Subcutaneous abdominal adipose tissue (tissue), 5 donors: ENCODE data around the gene NTRK3.

Source experiments
- H3K27ac ChIP-seq: one replicate; pipeline ENCODE4 v1.7.0; 2013; ENCODE audit warnings: low read depth, mild to moderate bottlenecking, inconsistent platforms, low read length, moderate library complexity
- H3K27me3 ChIP-seq, 5 donors: one replicate each; pipeline ENCODE4 v1.7.0; 2013; ENCODE audit warnings: low read length in 5 of 5, inconsistent platforms in 1 of 5; ENCODE audit not compliant: control insufficient read depth in 5 of 5, insufficient read depth in 4 of 5
- H3K36me3 ChIP-seq, 5 donors: one replicate each; pipeline ENCODE4 v1.7.0; 2013; ENCODE audit warnings: low read length in 5 of 5; ENCODE audit not compliant: control insufficient read depth in 5 of 5, insufficient read depth in 5 of 5
- H3K4me1 ChIP-seq, 5 donors: one replicate each; pipeline ENCODE4 v1.7.0; 2013; ENCODE audit warnings: low read length in 5 of 5, mild to moderate bottlenecking in 3 of 5, moderate library complexity in 1 of 5; ENCODE audit not compliant: control insufficient read depth in 5 of 5, insufficient read depth in 5 of 5
- H3K4me3 ChIP-seq, 5 donors: one replicate each; pipeline ENCODE4 v1.7.0; 2013; ENCODE audit warnings: low read length in 5 of 5, low read depth in 1 of 5
- H3K9ac ChIP-seq, 5 donors: one replicate each; pipeline ENCODE4 v1.7.0; 2013; ENCODE audit warnings: low read length in 5 of 5, mild to moderate bottlenecking in 4 of 5, moderate library complexity in 3 of 5
- H3K9me3 ChIP-seq, 5 donors: one replicate each; pipeline ENCODE4 v1.7.0; 2013; ENCODE audit warnings: low read length in 5 of 5; ENCODE audit not compliant: control insufficient read depth in 5 of 5
- donor health status: healthy.
- donor health status: healthy.
- donor health status: healthy.
- donor health status: healthy.
- donor health status: healthy.

Gene NTRK3

DNA sequence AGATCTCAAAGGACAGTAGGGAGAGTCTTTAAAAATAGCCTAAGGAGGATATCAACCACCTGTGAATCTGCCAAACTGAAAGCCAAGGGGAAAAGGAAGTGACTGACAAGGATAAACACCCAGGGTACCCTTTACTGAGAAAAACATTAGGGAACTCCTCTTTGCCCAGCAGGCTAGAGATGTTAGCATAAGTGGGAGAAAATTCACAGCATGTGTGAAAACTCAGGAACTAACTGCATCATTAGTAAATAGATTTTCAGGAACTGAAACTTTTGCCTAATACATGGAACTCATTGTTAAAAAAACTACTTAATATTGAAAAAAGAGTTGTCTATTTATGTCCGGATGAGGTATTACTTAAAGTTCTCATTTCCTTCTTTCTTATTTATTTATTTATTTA, 375.5 kb downstream of the NTRK3 start:
- Histone ChIP-seq H3K9ac (no peak overlapping the region), H3K4me1 (peaks cover 0 to 9% (median 0%) of the 10 kb centered on the region in 5 donors), H3K27ac (no peak overlapping the region), H3K9me3 (peaks cover 0 to 6% (median 0%) of the 10 kb centered on the region in 5 donors), H3K36me3 (no peaks in the 10 kb centered on the region), H3K4me3 (no peak overlapping the region), H3K27me3 (no peaks in the 10 kb centered on the region)

DNA sequence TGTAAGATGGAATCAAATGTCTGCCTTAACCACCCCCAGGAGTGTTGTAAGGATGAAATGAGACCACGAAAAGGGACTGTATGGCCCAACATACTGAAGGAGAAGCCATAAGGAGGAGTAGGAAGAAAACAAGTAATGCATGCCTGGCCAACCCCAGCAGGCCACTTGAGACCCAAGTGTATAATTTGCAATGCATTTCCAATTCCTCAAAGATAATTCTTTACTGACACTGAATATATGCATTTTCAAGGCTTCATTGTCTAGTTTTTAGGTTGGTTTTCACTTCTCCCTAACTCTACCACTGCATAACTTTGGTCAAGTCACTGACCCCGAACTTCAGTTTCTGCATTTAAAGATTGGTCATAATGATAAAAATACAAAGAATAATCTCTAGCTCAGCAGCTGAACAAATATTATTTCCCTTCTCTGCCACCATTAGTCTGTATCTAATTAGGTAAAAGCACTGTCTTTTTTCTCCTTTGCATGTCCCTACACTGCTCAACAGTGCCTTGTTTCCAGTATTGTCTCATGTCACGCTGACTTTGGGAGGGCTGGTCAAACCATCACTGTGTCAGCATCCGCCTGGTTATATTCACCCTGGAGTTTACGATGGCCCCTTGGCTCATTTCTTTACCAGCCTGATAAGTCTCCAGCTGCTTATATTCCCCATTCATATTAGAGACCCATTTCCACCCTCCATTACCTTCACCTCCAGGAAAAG, 378.6 kb downstream of the NTRK3 start:
- Histone ChIP-seq H3K9ac (no peak overlapping the region), H3K4me3 (no peak overlapping the region), H3K9me3 (no peaks in the 10 kb centered on the region), H3K36me3 (no peaks in the 10 kb centered on the region), H3K4me1 (peaks cover 2 to 37% (median 23%) of the 10 kb centered on the region in 5 donors), H3K27me3 (no peaks in the 10 kb centered on the region), H3K27ac (no peak overlapping the region)

GRCh38 chr15:87877114-87877810, 379.3 kb downstream of the NTRK3 start:
- Histone ChIP-seq H3K27ac (no peak overlapping the region), H3K36me3 (no peaks in the 10 kb centered on the region), H3K9me3 (no peaks in the 10 kb centered on the region), H3K4me3 (no peak overlapping the region), H3K27me3 (no peaks in the 10 kb centered on the region), H3K9ac (no peak overlapping the region), H3K4me1 (peaks cover 2 to 37% (median 23%) of the 10 kb centered on the region in 5 donors)

DNA sequence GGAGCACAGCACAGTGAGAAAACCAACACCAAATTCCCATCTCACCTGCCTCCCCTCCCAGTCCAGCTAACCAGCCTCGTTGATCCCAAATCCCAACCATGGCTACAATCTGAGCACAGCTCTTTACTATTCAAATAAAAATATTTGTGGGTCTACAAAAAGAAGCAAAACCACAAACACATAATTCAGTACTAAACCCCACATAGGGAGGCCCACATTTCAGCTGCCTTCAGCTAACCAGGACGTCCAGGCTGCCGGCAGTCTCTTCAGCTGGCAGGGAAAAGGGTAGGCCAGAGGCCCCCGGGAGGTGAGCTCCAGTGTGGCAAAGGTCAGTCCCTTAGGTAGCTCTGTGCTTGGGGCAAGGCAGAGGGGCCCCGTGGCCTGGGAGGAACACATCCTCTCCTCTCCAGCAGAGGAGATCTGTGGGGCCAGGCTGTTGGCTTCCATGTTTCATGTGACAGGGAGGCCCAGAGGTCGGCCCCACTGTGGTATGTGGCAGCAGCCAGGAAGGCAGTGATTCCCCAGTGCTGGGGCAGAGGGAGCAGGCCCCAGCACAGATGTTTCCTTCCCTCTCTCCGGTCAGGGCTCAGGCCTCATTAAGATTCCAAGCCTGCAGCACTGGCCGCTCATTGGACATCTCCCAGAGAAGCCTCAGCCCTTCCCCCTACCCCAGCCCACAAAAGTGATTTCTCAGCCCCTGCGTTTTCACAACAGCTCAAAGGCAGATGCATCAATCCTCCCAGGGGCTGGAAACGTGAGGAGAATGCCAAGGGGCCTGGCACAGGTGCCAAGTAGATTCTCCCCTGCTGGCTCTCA, 381.4 kb downstream of the NTRK3 start:
- no peaks in the 10 kb centered on the region for H3K36me3 ChIP-seq
- no peak overlapping the region for H3K9ac ChIP-seq
- H3K4me3 ChIP-seq, result no peak overlapping the region

GRCh38 chr15:87873516-87873915, 383.0 kb downstream of the NTRK3 start:
- Histone ChIP-seq H3K4me1 (peaks cover 2 to 28% (median 23%) of the 10 kb centered on the region in 5 donors), H3K27ac (no peak overlapping the region), H3K9me3 (no peaks in the 10 kb centered on the region), H3K27me3 (no peaks in the 10 kb centered on the region), H3K9ac (no peak overlapping the region), H3K4me3 (no peak overlapping the region), H3K36me3 (no peaks in the 10 kb centered on the region)

More for the DNA sequence above, 381.4 kb downstream of the NTRK3 start:
- no peaks in the 10 kb centered on the region for H3K9me3 ChIP-seq
- H3K4me1 ChIP-seq, result peaks cover 2 to 28% (median 23%) of the 10 kb centered on the region in 5 donors
- no peaks in the 10 kb centered on the region for H3K27me3 ChIP-seq
- no peak overlapping the region for H3K27ac ChIP-seq

DNA sequence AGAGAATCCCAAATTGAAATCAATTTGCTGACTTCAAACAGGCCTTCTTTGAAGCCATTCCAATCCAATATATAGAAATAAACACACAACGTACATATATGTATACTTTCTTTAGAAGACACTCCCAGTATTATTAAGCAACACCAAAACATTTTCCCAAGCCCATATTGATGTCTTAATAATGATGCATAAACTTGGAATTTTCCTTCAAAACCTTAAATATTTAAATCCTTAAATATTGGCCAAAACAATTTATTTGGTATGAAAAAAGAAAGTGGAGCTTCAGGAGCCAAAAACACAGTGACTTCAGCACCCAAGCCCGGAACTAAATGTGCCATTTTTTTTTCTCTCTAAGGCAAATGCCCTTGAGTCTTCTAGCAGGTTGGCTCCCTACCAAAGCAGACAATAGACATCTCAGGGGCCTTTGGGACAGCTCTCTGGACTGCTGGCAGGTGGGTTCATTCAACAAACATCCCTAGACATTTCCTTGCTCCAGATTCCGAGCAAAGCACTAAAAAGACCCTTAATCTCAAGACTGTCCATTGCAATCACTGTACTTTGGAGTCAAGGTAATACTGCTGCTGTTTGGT, 384.7 kb downstream of the NTRK3 start:
- Histone ChIP-seq H3K4me1 (peaks cover 2 to 28% (median 23%) of the 10 kb centered on the region in 5 donors), H3K27me3 (no peaks in the 10 kb centered on the region), H3K9ac (no peak overlapping the region), H3K27ac (no peak overlapping the region), H3K4me3 (no peak overlapping the region), H3K36me3 (no peaks in the 10 kb centered on the region), H3K9me3 (no peaks in the 10 kb centered on the region)

- H3K9ac ChIP-seq, result no peak overlapping the region
- peaks cover 2 to 28% (median 23%) of the 10 kb centered on the region in 5 donors for H3K4me1 ChIP-seq
- no peaks in the 10 kb centered on the region for H3K9me3 ChIP-seq
- H3K4me3 ChIP-seq, result no peak overlapping the region
- no peak overlapping the region for H3K27ac ChIP-seq
- H3K36me3 ChIP-seq, result no peaks in the 10 kb centered on the region
- no peaks in the 10 kb centered on the region for H3K27me3 ChIP-seq
Observed at GRCh38 chr15:87871258-87871681, 385.3 kb downstream of the NTRK3 start.

DNA sequence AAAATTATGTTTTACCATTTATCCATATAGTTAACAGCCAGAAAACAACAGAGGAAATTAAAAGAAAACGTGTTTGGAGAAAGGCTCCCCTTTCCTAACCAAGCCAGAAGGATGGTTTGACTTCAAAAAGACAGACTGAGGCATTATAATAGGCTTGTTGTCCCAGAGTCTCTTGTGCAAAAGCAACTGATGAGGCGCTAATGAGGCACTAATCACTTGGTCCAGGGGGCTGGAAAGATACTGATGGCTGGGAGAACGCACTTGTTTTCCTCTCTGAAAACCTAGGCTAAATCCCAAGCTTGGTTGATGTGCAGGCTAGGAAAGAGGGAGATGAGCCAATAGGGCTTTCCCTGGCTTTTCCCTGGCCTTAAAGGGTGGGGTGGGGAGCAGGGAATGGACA, 389.6 kb downstream of the NTRK3 start:
- H3K9ac ChIP-seq, result no peak overlapping the region
- H3K4me3 ChIP-seq, result no peak overlapping the region
- H3K9me3 ChIP-seq, result no peaks in the 10 kb centered on the region
- no peak overlapping the region for H3K27ac ChIP-seq
- H3K27me3 ChIP-seq, result no peaks in the 10 kb centered on the region
- no peaks in the 10 kb centered on the region for H3K36me3 ChIP-seq
- H3K4me1 ChIP-seq, result no peaks in the 10 kb centered on the region

DNA sequence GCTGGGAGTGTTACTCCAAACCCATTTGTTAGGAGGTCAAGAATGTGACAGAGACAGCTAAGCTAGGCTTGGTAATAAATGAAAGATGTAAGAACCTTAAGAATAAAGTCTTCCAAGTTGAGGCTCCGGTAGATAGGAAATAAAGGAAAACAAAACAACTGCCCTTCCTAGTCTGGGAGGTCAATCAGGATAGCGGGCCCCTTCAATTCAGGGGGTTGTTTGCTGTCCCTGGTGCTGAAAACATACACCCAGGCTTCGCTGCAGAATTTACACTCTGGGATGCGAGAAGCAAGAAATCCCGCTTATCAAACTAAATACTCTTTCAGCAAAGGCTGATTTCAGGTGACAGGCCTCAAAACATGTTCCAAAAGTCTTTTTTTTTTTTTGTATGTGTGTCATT, 393.4 kb downstream of the NTRK3 start:
- Histone ChIP-seq H3K4me1 (no peaks in the 10 kb centered on the region), H3K9ac (no peak overlapping the region), H3K27ac (no peak overlapping the region), H3K4me3 (no peak overlapping the region), H3K36me3 (no peaks in the 10 kb centered on the region), H3K27me3 (no peaks in the 10 kb centered on the region), H3K9me3 (no peaks in the 10 kb centered on the region)
